ENCODE results near the gene PNPT1. TPM values are rescaled to one million over a fixed set of nuclear protein-coding genes. Genes with fewer than 3 reads are reported as not detected.
"Not testable (repeated sequence)": the region's sequence is repeated elsewhere in the genome, so short reads cannot be mapped to it uniquely, and the experiment has no call there.

PNPT1 gene
- total RNA-seq, 1 donor from 2014 or later, result 29.0 TPM

- Mint-ChIP-seq H3K27ac (no peak overlapping the region), H3K9me3 (no peaks in the 10 kb centered on the region)
Measured at GRCh38 chr2:55715626-55716025, 22.0 kb upstream of the PNPT1 start.

GRCh38 chr2:55715178-55715577 lies 21.5 kb upstream of the PNPT1 start:
- peaks cover 15% of the 10 kb centered on the region for H3K27me3 Mint-ChIP-seq
- DNase-seq (ENCODE audit: extremely low spot score, unreplicated experiment); H3K36me3 Mint-ChIP-seq; H3K4me1 Mint-ChIP-seq (ENCODE audit: unreplicated experiment); H3K4me3 Mint-ChIP-seq; H3K9me3 Mint-ChIP-seq; H3K27ac Mint-ChIP-seq: not testable (repeated sequence)

More at GRCh38 chr2:55715626-55716025, 22.0 kb upstream of the PNPT1 start:
- no peak for TF ChIP-seq CTCF (conservative IDR thresholded peaks at IDR 0.05)
- H3K27me3 Mint-ChIP-seq, result peaks cover 15% of the 10 kb centered on the region
- H3K36me3 Mint-ChIP-seq, result no peaks in the 10 kb centered on the region
- DNase-seq (ENCODE audit: extremely low spot score, unreplicated experiment), result no peak
- H3K4me3 Mint-ChIP-seq, result no peak overlapping the region
- no peaks in the 10 kb centered on the region for H3K4me1 Mint-ChIP-seq (ENCODE audit: unreplicated experiment)

GRCh38 chr2:55712477-55713060 lies 18.9 kb upstream of the PNPT1 start:
- no peaks in the 10 kb centered on the region for H3K4me1 Mint-ChIP-seq (ENCODE audit: unreplicated experiment)
- no peak overlapping the region for H3K27ac Mint-ChIP-seq
- no peaks in the 10 kb centered on the region for H3K9me3 Mint-ChIP-seq
- no peak overlapping the region for H3K4me3 Mint-ChIP-seq
- H3K36me3 Mint-ChIP-seq, result no peaks in the 10 kb centered on the region
- no peak for DNase-seq (ENCODE audit: extremely low spot score, unreplicated experiment)
- no peak for TF ChIP-seq CTCF (conservative IDR thresholded peaks at IDR 0.05)
- H3K27me3 Mint-ChIP-seq, result peaks cover 8% of the 10 kb centered on the region

- Mint-ChIP-seq H3K27ac (no peak overlapping the region), H3K27me3 (peaks cover under 1% of the 10 kb centered on the region), H3K4me1 (ENCODE audit: unreplicated experiment) (no peaks in the 10 kb centered on the region), H3K9me3 (no peaks in the 10 kb centered on the region), H3K36me3 (no peaks in the 10 kb centered on the region), H3K4me3 (no peak overlapping the region)
- no peak for DNase-seq (ENCODE audit: extremely low spot score, unreplicated experiment)
- no peak for TF ChIP-seq CTCF (conservative IDR thresholded peaks at IDR 0.05)
Measured at GRCh38 chr2:55710025-55710424, 16.4 kb upstream of the PNPT1 start.

- Mint-ChIP-seq H3K27ac (no peak overlapping the region), H3K9me3 (no peaks in the 10 kb centered on the region)
- TF ChIP-seq CTCF (conservative IDR thresholded peaks at IDR 0.05), result no peak
Measured at GRCh38 chr2:55707751-55708150, 14.1 kb upstream of the PNPT1 start.

GRCh38 chr2:55706258-55706657 lies 12.6 kb upstream of the PNPT1 start:
- H3K9me3 Mint-ChIP-seq; H3K36me3 Mint-ChIP-seq; DNase-seq (ENCODE audit: extremely low spot score, unreplicated experiment); H3K4me3 Mint-ChIP-seq; H3K4me1 Mint-ChIP-seq (ENCODE audit: unreplicated experiment); H3K27ac Mint-ChIP-seq: not testable (repeated sequence)
- H3K27me3 Mint-ChIP-seq, result peaks cover 18% of the 10 kb centered on the region

More at GRCh38 chr2:55707751-55708150, 14.1 kb upstream of the PNPT1 start:
- Mint-ChIP-seq H3K27me3 (peaks cover 14% of the 10 kb centered on the region), H3K36me3 (no peaks in the 10 kb centered on the region), H3K4me1 (ENCODE audit: unreplicated experiment) (no peaks in the 10 kb centered on the region), H3K4me3 (no peak overlapping the region)
- DNase-seq (ENCODE audit: extremely low spot score, unreplicated experiment), result no peak

Measured in type B pancreatic cell (in vitro differentiated cells).